ENCODE data around the gene SELENOP. TPM values are rescaled to one million over a fixed set of nuclear protein-coding genes. Genes with fewer than 3 reads are reported as not detected.

Gene SELENOP
- total RNA-seq, 1 experiment from 2014 or later: 11.4 TPM

DNA sequence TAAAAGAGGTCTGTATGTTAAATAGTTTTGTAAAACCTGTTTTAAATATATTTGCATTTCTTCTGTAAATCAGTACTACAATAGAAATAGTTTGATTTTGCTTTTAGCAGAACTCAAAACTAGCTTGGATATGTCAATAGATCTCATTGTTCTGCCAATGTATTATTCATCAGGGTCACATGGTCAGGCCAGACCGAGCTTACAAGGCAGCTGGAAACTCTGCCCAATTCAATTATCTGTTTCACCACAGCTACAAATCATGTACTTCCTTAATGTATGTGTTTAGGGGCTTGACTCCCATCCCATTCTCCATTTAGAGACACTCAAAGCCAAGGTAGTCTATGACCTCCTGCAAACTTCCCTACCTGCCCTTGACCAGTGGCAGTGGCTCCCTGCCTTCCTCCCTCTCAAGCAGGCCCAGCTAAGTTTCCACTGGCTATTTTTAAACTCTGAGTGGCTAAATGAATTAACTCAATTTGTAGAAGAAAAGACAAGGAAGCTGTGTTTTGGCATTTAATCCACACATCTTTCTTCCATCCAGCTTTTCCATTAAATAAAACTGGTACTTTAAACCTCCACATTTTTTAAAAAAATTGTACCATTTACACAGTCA, 46.4 kb upstream of the SELENOP start:
- intact Hi-C loops (cut with micrococcal nuclease): no loop called here
- CTCF ChIA-PET: interaction anchor here (1.3 kb wide), 1 partner anchor 31 kb away, joined by 4 read pairs; no protein-coding TSS in a partner anchor

More for the DNA sequence above, 46.4 kb upstream of the SELENOP start:
- Histone ChIP-seq H3K4me3 (replicated peaks in 1 of 2; ENCODE audit: low read depth in 1 of 2, low read length in 2 of 2) (no peak overlapping the region), H3K9ac (ENCODE audit: low read length) (no peak overlapping the region), H3K27ac (ENCODE audit: low read depth, low read length) (no peak overlapping the region), H3K9me3 (ENCODE audit: control insufficient read depth in 1 of 2, insufficient read depth in 1 of 2, low read depth in 1 of 2, low read length in 2 of 2) (no peaks in the 10 kb centered on the region), H3K27me3 (ENCODE audit: insufficient read depth, low read length) (no peaks in the 10 kb centered on the region), H3K4me1 (ENCODE audit: control insufficient read depth in 1 of 2, insufficient read depth in 2 of 2, low read length in 2 of 2) (no peaks in the 10 kb centered on the region), H4K20me1 (ENCODE audit: insufficient read depth) (no peaks in the 10 kb centered on the region), H3K79me2 (ENCODE audit: insufficient read depth, low read length) (no peaks in the 10 kb centered on the region), H3K9me2 (ENCODE audit: insufficient read depth) (no peaks in the 10 kb centered on the region), H3K4me2 (ENCODE audit: low read length) (no peak overlapping the region), H3K36me3 (ENCODE audit: control insufficient read depth in 1 of 2, insufficient read depth in 2 of 2, low read length in 2 of 2) (no peaks in the 10 kb centered on the region), H2AFZ (ENCODE audit: low read depth, low read length, poor library complexity, severe bottlenecking) (no peak overlapping the region)
- ChIA-PET POLR2A (no interaction called here), RAD21 (ENCODE audit: low non-redundant PET in 1 of 2, low total read pairs in 2 of 2, uncharacterized antibody in 2 of 2, unreplicated experiment in 2 of 2) (no interaction called here)
- DNase-seq (ENCODE audit: low read depth, low spot score) (no peak), ATAC-seq (no peak)
- BruUV-seq (replicated peaks): no TSS peak
- TF ChIP-seq, protein P1, sequence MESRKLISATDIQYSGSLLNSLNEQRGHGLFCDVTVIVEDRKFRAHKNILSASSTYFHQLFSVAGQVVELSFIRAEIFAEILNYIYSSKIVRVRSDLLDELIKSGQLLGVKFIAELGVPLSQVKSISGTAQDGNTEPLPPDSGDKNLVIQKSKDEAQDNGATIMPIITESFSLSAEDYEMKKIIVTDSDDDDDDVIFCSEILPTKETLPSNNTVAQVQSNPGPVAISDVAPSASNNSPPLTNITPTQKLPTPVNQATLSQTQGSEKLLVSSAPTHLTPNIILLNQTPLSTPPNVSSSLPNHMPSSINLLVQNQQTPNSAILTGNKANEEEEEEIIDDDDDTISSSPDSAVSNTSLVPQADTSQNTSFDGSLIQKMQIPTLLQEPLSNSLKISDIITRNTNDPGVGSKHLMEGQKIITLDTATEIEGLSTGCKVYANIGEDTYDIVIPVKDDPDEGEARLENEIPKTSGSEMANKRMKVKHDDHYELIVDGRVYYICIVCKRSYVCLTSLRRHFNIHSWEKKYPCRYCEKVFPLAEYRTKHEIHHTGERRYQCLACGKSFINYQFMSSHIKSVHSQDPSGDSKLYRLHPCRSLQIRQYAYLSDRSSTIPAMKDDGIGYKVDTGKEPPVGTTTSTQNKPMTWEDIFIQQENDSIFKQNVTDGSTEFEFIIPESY (IDR thresholded peaks at IDR 0.05; ENCODE audit: extremely low read depth, insufficient replicate concordance, low read length): no peak
- no peak for TF ChIP-seq EZH2 (IDR thresholded peaks at IDR 0.05)
- TF ChIP-seq SRF (IDR thresholded peaks at IDR 0.05; ENCODE audit: low read depth): no peak
- no peak for TF ChIP-seq RAD21 (IDR thresholded peaks at IDR 0.05; ENCODE audit: low read depth)
- TF ChIP-seq JUND (IDR thresholded peaks at IDR 0.05): no peak
- TF ChIP-seq EZH2phosphoT487 (IDR thresholded peaks at IDR 0.05; ENCODE audit: borderline replicate concordance): no peak
- TF ChIP-seq EGR1 (IDR thresholded peaks at IDR 0.05; ENCODE audit: low read depth): no peak
- TF ChIP-seq, protein P2, sequence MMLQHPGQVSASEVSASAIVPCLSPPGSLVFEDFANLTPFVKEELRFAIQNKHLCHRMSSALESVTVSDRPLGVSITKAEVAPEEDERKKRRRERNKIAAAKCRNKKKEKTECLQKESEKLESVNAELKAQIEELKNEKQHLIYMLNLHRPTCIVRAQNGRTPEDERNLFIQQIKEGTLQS (IDR thresholded peaks at IDR 0.05): no peak
- TF ChIP-seq, protein P3, sequence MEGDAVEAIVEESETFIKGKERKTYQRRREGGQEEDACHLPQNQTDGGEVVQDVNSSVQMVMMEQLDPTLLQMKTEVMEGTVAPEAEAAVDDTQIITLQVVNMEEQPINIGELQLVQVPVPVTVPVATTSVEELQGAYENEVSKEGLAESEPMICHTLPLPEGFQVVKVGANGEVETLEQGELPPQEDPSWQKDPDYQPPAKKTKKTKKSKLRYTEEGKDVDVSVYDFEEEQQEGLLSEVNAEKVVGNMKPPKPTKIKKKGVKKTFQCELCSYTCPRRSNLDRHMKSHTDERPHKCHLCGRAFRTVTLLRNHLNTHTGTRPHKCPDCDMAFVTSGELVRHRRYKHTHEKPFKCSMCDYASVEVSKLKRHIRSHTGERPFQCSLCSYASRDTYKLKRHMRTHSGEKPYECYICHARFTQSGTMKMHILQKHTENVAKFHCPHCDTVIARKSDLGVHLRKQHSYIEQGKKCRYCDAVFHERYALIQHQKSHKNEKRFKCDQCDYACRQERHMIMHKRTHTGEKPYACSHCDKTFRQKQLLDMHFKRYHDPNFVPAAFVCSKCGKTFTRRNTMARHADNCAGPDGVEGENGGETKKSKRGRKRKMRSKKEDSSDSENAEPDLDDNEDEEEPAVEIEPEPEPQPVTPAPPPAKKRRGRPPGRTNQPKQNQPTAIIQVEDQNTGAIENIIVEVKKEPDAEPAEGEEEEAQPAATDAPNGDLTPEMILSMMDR (IDR thresholded peaks at IDR 0.05 in 2 of 3, conservative IDR thresholded peaks at IDR 0.05 in 1 of 3; ENCODE audit: borderline replicate concordance in 1 of 3, insufficient read depth in 1 of 3, low read depth in 2 of 3, low read length in 2 of 3): no peak
- TF ChIP-seq CEBPB (IDR thresholded peaks at IDR 0.05; ENCODE audit: low read depth): no peak
- no peak for TF ChIP-seq CBX3 (IDR thresholded peaks at IDR 0.05; ENCODE audit: low read depth)
- TF ChIP-seq, protein P4, sequence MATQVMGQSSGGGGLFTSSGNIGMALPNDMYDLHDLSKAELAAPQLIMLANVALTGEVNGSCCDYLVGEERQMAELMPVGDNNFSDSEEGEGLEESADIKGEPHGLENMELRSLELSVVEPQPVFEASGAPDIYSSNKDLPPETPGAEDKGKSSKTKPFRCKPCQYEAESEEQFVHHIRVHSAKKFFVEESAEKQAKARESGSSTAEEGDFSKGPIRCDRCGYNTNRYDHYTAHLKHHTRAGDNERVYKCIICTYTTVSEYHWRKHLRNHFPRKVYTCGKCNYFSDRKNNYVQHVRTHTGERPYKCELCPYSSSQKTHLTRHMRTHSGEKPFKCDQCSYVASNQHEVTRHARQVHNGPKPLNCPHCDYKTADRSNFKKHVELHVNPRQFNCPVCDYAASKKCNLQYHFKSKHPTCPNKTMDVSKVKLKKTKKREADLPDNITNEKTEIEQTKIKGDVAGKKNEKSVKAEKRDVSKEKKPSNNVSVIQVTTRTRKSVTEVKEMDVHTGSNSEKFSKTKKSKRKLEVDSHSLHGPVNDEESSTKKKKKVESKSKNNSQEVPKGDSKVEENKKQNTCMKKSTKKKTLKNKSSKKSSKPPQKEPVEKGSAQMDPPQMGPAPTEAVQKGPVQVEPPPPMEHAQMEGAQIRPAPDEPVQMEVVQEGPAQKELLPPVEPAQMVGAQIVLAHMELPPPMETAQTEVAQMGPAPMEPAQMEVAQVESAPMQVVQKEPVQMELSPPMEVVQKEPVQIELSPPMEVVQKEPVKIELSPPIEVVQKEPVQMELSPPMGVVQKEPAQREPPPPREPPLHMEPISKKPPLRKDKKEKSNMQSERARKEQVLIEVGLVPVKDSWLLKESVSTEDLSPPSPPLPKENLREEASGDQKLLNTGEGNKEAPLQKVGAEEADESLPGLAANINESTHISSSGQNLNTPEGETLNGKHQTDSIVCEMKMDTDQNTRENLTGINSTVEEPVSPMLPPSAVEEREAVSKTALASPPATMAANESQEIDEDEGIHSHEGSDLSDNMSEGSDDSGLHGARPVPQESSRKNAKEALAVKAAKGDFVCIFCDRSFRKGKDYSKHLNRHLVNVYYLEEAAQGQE (IDR thresholded peaks at IDR 0.05; ENCODE audit: low read depth): no peak
- no peak for TF ChIP-seq YY1 (IDR thresholded peaks at IDR 0.05; ENCODE audit: extremely low read depth, insufficient replicate concordance, low read depth, low read length)

Measured in HCT116 (cell line).